Stimulated activated CD8-positive, alpha-beta memory T cell treated with anti-CD3 and anti-CD28 coated beads, Interleukin-7, amount 100 ng/mL, for 1 hour (primary cell): ENCODE results near the gene MEGF6.

Source experiments
- DNase-seq, 2 donors: peaks; one replicate each; pipeline ENCODE4 v3.0.0-alpha.2; 2020; ENCODE audit warnings: low read depth in 2 of 2

MEGF6 gene

GRCh38 chr1:3555131-3555920 is 56.0 kb downstream of the MEGF6 start:
- DNase-seq = no peak

- DNase-seq = no peak
Measured at GRCh38 chr1:3553940-3554223, 57.4 kb downstream of the MEGF6 start.

GRCh38 chr1:3553166-3553939 is 58.0 kb downstream of the MEGF6 start:
- no peak for DNase-seq

GRCh38 chr1:3552751-3553150 is 58.6 kb downstream of the MEGF6 start:
- DNase-seq = no peak

DNA sequence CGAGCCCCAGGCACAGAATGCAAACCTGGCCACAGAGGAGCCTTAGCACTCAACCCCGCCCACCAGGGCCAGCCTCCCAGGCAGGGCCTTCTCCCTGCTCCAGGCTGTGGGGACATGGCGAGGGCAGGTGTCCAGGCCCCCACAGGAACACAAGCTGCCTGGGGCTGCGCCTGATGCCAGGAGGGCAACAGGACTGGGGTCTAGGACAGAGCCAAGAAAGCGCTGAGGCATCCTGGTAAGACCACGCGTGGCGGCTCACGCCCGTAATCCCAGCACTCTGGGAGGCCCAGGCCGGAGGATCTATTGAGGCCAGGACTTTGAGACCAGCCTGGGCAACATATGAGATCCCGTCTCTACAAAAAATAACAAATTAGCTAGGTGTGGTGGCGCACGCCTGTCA is 59.1 kb downstream of the MEGF6 start:
- no peak for DNase-seq

GRCh38 chr1:3551711-3552110 is 59.6 kb downstream of the MEGF6 start:
- DNase-seq = no peak

DNA sequence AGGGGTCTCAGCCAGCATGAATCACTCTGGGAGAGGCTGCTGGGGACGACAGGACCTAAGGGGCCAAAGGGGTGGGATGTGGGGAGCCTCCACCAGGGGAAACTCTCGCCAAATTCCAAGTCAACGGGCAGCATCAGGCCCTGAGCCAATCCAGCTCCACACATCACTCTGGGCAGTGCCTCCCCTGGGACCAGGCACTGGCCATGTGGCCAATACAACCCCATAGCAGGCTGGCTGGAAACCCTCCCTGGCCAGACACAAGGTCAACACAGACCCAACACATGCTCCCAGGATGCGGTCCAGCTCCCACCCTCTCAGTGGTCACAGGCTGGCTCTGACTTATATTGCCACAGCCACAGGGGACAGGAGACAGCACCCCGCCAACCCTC is 60.0 kb downstream of the MEGF6 start:
- DNase-seq = no peak

DNA sequence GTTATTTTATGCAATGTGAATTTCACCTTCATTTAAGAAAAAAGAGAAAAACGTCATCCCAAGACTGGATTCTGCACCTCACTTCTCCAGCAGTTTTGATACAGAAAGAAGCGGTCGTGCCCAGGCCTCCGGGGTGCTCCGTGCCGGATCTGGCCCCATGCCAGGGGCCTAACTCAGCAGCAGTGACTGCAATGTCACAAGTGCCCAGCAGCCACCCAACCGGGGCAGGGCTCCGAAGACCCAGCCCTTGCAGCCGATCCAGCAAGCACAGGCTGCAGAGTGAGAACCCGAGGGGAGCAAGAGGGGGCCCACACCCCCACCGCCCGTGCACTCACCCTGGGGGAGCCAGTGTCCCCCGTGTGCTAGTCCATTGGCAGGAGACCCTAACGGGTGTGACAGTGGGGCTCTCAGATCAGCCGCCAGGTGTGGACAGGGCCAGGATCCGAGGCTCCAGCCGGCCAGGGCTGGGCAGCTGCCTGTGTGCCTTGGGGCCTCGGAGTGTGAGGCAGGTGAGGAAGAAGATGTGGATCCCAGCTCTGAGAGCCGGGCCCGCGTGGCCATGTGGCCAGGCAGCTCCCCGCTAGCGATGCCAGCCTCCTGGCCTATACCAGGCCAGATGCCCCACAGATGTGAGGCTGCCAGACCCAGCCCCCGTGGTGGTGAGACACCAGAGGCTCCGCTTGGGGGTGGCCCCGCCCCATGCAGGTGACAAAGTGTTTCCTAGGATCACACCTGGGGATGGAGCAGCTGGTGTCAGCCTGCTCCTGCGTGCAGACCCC is 60.6 kb downstream of the MEGF6 start:
- DNase-seq = no peak

- no peak for DNase-seq
Measured at GRCh38 chr1:3548895-3549294, 62.4 kb downstream of the MEGF6 start.

DNA sequence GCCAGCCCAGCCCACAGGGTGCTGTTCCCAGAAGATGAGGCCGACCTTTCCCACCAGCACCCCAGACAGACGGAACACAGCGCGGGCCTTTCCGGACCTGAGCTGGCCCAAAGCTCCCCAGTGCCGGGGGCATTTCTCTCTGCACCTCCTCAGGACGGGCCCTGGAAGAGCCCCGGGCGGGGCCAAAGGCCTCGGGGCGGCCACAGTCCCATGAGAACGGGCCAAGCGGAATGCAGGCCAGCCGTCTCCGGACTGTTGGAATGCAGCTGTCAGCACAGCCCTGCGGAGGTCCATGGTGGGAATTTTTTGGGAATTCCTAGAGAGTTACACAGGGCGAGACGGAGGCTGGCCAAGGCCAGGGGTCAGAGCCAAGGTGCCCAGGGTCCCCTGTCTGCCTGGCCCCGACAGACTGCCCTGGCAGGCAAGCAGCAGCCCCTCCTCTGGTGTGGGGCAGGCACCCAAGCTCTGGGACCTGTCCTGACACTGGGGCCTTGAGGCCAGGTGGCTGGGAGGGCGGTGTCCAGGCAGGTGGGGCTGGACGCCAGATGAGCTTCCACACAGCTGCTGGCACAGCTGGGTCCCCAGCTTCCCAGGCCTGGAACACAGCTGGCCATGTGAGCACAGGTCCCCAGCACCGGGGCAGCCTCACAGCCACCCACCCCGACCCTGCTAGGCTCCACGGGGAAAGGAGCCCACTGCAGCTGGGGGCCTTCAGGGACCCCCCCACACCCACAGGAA is 63.0 kb downstream of the MEGF6 start:
- no peak for DNase-seq

DNA sequence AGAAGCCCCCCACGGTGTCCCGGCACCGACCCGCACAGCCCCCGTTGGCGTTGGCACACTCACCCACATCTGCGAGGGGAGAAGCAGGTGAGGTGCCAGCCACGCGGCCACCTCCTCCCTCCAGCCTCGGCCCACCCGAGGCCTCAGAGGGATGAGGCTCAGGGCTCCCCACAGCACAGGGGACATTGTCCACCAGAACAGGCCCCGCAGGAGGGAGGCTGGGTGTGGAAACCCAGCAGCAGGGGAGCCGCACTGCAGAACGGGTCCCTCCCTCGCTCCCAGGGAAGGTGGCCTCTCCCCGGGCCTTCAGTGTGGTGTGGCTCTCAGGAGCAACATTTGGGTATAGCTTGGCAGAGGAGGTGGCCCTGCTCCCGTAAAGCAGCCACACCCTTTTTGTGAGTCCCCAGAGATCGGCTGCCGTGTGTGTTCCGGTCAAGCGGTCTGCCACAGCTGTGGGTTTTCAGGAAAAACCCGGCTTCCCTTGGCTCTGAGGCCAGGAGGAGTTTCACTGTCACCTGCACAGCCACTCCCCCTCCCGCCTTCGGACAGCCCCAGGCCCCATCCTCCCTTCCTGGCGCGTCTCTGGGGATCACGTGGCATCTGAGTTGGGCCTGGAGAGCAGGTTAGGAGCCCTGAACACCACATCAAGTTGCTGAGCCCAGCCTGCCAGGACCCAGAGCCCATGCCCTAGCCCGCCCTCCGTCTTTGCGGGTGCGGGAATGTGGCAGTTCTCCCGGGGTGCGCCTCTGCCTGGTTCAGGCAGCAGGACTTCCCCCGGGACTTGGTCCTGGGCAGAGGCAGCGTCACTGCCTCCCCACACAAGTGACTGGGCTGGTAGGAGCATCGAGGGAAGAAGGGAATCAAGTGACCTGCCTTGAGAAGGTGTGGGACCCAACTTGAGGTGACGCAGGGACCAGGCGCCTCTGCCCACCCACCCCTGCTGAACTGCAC is 64.0 kb downstream of the MEGF6 start:
- DNase-seq = no peak

DNA sequence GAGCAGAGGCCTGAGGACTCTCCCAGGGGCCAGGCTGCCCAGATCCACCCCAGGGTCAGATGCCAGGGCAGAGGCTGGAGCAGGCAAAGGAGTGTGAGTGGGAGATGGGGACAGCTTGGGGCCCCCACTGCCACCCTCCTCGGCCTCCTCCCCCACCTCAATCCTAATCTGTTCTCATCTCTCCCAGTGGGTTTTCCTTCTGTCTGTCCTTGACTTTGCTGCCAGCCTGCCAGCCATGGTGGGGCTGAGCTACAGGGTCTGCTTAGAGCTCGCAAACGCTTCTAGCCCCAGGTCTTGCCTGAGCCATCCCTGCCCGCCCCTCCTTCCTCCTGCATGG is 65.3 kb downstream of the MEGF6 start:
- no peak for DNase-seq

DNA sequence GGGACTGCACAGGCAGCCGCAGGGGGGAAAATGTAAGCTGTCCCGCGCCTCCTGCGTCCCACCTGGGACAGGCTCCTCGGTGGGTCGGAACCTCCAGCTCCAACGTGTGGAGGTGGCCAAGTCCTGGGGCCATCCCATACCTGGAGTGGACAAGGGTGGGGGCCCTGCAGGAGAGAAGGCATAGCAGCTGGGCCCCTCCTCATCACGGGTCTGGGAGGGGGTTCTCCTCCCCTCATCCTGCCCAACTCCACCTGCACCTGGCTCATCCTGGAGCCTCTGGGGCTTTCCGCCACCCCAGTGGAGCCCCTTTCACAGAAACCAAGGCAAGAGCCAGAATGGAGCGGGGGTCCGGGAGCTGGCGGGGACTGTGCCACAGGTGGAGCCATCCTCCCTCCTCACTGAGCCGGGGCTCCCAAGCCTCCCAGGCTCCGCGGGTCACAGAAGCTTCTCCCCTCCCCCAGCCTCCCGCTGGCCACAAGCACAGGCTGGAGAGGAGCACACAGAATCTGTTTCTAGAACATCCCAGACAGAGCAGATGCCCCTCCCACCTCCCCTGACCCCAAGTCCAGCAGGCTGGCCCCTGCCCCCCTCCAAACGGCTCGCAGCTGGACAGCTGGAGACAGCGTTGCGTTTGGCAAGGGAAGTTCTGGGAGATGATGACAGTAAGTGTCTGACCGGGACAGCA is 65.8 kb downstream of the MEGF6 start:
- no peak for DNase-seq

- DNase-seq = no peak
Measured at GRCh38 chr1:3544040-3544977, 67.0 kb downstream of the MEGF6 start.

GRCh38 chr1:3543076-3544039 is 68.0 kb downstream of the MEGF6 start:
- DNase-seq = no peak

- no peak for DNase-seq
Measured at GRCh38 chr1:3542676-3543075, 68.6 kb downstream of the MEGF6 start.

DNA sequence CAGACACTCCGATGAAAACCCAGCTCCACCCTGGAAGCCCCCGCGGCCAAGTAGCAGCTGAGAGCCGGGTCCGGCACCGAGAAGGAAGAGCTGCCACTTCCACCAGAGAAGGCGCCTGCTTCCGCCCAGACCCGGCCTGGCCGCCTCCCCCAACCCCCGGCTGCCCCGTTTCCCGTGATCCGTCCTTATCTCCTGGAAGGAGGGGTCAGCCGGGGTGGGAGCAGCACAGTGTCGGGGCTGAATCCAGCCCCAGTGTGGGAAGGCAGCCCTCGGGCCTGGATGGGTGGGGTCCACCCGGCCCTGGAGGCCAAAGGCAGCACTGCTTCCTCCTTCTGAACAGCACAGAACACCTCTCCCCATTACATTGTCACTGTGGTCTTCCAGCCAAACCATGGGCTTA is 69.4 kb downstream of the MEGF6 start:
- no peak for DNase-seq

DNA sequence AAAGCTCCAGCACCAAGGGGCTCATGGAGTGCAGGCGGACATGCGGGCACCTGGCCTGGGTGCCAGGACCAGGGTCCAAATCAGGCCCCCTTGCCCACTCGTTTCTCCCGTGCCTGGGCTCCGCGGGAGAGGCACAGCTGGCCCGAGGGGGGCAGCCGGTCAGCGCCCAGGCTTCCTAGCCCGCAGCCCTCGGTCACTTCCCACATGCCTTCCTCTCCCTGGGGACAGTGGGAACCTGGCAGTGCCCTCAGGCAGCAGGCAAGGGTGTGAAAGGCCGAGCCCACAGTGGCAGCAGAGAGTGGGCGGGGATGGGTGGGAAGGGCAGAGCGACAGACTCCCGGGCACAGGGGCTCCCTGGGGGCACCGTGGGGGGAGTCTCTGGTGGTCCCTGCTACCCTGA is 69.8 kb downstream of the MEGF6 start:
- no peak for DNase-seq
